Stimulated activated CD4-positive, alpha-beta T cell treated with anti-CD3 and anti-CD28 coated beads, Interleukin-1b, Interleukin-23, amount 100 ng/mL, for 4 hours (primary cell): ENCODE data around the gene SLC38A10.

ENCODE experiments used
- DNase-seq, 2 donors: peaks; one replicate each; pipeline ENCODE4 v3.0.0-alpha.2; 2020; ENCODE audit warnings: low read depth in 2 of 2

Gene SLC38A10

DNA sequence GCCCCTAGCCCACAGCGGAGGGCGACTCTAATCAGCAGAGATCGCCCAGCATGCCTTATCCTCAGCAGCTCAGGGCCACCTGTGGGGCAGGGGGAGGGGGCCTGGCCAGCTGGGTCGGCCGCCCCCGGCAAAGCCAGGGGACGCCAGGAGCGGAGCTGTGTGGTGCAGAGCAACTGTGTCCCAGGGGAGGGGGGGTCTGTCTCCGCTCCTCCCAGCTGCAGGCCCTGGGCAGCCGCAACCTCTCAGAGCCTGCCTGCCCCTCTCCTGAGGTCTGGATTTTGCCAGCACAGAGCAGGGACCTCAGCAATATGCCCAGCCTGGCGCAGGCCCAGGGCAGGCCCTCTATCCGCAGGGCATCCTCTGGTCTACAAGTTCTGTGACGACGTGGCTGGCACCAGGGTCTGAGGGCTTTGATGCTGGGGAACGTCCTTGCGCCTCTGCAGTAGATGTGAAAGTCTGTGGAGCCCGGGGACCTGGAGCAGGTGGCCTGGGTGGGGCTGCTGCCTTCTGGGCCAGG lies 36.5 kb upstream of the SLC38A10 start:
- DNase-seq: no peak

DNA sequence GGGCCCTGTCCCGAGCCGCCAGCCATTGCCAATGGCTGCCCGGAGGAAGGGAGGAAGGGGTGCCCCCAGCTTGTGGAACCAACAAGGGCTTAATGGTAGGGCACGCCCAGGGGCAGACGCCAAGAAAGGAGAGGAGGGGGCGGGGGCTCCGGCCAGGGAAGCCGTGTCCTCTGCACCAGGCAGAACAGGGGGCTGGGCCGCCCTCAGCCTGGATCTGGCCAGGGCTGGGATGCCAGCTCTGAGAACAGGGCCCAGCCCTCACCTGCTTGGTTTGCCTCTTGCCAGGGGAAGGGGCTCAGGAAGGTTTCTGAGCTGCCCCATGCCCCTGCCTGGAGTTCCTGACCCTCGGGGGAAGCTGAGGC lies 35.8 kb upstream of the SLC38A10 start:
- DNase-seq: no peak

DNA sequence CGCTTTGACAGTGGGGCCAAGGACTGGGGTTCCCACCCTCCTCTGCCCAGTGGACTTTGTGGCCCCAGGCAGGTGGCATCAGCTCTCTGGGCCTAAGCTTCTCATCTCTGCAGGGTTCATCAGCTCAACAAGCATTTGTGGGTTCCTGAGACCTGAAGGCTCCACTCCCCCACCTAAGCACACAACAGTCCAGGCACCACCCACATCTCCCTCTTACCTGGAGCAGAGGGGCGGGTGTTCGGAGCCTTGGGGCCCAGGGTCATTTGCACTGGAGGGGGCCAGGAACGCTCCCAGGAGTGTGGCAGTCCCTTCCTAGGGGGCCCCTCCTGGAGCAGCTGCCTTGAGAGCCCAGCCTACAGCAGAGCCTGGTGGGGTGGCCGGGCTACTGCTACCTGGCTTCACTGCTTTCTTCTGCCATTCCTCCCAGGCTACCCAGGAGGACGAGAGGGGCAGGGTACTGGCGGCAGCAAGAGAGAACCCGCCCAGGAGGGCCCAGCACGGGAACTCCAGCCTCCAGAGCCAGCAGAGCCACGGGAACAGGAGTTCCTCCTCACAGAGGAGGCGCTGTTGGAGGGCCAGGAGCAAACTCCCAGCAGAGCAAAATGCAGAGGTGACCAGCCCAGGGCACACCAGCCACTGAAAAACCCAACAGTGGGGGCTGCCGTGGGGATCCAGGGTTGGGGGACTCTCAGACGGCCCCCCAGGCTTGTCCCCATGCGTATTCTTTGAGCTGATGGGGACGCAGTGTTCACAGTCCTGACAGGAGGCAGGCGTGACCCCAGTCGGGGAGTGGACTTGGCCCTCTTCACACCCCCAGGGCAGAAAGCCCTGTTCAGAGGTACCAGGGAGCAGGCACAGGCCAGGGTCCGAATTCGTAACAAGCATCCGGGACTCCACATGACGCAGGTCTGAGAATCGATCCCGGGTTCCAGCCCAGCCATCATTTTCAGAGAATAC lies 35.1 kb upstream of the SLC38A10 start:
- DNase-seq: no peak

DNA sequence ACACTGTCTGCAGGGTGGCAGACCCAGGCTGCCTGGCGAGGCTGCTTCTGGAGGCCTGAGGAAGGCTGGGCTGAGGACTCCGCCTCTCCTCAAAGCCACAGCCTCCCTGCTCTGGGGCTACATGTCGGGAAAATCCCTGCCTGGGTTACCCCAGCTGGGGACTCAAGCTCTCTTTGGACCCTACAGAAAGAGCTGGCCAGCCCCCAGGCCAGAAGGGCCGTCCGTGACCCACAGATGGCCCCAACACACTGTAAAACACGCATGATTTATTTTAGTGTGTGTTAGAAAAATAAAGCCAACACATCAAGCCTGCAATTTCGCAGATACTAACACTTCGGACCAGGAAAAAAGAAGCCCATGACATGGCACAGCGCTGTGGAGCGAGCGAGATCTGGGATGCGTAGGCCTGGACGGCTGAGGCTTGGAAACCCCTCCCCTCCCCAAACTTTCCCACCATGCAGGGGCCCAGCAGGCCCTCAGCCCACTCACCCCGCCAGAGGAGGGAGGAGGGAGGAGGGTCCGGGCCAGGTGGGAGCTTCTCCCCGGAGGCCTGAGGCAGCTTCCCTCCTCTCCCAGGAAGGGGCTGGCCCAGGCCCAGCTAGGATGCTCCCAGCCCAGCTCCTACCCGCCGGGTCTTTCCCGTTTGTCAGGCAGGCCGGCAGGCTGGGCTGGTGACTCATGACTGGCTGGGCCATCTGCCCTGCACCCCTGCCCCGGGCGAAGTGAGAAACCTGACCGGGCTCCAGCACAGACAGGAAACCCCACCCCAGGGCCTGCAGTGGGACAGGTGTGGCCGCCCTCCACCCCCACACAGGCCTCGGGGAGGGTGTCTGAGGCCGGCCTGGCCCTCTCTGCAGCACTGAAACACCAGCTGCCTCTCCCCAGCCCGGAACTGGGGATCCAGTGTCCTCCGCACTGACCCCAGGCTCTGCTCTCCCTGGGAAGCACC lies 34.1 kb upstream of the SLC38A10 start:
- DNase-seq: no peak

DNA sequence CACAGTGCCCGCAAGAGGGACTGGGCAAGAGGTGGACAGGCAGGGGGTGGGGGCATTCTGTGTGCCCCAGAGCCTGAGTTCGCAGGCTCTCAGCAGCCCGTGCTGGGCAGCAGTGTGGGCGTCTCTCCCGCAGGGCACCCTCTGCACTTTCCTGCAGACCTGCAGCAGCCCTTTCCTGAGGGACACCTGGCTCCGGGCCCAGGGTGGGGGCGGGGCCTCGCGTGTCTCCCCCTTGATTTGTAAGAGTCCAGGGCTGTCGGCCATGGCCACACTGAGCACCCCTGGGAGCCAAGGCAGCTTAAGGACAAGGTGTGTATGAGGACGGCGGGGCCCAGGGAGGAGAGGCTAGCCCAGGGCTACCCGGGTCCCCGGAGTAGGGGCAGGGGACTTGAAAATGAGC lies 33.4 kb upstream of the SLC38A10 start:
- no peak for DNase-seq

DNA sequence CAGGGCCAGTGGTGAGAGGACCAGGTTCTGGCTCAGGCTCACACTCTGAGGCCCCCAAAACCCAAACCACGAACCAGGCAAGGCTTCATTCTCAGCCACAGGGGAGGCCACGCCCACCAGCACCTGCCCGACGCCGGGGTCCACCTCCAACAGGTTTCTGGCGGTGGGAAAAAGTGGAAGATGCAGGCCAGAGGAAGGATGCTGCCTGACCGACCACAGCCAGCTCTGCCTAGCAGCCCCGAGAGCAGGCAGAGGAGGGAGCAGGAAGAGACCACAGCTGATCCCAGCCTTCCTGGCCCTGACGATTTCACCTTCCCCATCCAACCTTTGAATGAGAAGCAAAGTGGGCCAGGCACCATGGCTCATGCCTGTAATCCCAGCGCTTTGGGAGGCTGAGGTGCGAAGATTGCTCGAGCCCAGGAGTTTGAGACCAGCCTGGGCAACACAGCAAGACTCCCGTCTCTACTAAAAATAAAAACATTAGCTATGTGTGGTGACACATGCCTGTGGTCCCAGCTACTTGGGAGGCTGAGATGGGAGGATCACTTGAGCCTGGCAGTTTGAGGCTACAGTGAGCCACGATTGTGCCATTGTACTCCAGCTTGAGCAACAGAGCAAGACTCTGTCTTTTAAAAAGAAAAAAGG lies 30.7 kb upstream of the SLC38A10 start:
- DNase-seq: no peak

DNA sequence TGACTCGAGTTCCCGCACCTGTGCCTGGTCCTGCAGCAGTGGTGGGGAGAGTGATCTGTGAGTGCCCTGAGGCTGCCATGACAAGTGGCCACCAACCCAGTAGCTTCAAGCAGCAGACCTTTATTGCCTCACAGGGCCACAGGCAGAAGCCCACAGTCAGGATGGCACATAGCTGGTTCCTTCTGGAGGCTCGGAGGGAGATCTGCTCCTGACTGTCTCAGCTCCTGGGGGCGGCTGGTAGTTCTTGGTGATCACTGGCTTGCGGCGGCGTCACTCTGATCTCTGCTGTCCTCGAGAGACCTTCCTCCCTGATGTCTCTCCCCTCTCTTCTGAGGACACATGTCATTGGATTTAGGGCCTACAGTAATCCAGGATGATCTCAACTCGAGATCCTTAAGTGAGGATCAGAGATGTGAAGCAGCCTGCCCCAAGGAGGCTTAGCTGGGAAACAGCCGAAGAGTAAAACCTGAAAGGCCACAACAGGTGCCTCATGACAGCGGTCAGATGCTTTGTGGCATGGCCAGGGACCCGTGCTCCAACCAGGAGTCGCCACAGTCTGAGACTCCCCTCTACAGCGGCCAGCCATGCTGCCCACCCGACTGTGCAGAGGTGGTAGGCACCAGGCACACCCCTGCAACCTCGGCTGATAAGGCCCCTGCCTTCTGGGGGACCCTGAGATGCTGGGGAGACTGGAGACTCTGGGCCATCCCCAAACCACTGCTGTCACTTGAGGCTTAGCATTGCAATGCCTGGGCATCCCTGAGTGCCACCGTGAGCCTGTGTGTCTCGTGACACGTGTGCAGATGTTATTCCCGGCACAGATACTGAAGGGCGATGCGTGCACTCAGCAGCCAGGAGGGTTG lies 30.0 kb upstream of the SLC38A10 start:
- no peak for DNase-seq

DNA sequence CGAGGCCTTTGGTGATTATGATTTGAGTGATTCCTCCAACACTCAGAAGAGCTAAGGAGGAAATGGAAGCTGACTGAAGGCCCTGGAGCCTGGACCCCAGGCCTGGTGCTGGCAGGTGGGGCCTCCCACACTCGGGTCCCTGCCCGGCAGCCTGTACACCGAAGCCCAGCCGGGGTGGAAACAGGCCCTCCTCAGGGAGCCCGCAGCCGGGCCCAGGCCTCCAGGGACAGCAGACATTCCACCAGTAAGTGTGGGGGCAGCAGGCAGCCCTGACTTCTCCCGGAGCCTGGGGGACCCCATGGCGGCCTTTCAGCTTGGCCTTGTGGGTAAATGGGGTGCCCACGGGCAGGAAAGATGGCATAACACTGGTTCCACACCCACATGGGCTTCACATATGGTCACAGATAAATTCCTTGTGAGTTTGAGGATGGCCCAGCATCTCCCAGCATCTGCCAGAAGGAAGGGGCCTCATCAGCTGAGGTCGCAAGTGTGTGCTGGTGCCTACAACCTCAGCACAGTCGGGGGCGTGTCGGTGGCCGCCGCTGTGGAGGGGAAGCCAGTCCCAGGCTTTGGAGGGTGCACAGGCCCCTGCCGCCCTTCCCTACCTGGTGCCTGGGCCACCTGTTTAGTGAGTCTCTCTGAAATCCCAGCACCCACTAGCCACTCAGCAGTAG lies 29.2 kb upstream of the SLC38A10 start:
- no peak for DNase-seq

DNA sequence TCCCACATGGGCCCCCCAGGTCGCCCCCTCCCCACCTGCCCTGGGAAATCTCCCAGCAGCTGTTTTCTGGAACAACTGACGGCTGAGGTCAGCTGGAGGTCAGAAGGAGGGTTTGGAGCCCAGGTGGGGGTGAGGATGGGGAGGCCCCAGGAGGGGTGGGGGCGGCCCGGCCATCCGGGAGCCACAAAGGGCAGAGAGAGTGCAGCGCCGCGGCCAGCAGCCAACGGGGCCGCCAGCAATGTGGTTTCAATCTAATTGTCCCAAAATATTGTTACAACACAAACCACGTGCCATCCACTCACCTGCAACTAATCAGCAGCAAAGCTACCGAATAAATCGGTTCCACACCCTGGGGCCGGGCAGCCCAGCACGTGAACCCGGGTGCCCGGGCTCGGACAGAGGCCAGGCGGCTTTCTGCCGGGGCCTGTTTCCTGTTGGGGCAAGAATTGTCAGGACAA lies 28.3 kb upstream of the SLC38A10 start:
- DNase-seq: no peak

DNA sequence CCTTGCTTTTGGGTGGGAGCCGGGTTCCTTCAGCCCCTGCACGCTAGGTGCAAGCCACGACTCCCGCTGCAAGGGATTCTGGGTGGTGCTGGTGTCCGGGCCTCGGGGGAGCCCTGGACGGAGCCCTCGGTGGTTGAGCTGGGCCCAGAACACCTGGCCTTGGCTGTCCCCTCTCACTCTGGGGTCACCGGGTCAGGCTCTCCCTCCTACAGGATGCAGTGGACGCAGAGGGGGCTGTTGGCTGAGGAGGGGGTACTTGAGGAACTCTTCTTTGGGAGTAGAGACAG lies 27.9 kb upstream of the SLC38A10 start:
- no peak for DNase-seq

DNA sequence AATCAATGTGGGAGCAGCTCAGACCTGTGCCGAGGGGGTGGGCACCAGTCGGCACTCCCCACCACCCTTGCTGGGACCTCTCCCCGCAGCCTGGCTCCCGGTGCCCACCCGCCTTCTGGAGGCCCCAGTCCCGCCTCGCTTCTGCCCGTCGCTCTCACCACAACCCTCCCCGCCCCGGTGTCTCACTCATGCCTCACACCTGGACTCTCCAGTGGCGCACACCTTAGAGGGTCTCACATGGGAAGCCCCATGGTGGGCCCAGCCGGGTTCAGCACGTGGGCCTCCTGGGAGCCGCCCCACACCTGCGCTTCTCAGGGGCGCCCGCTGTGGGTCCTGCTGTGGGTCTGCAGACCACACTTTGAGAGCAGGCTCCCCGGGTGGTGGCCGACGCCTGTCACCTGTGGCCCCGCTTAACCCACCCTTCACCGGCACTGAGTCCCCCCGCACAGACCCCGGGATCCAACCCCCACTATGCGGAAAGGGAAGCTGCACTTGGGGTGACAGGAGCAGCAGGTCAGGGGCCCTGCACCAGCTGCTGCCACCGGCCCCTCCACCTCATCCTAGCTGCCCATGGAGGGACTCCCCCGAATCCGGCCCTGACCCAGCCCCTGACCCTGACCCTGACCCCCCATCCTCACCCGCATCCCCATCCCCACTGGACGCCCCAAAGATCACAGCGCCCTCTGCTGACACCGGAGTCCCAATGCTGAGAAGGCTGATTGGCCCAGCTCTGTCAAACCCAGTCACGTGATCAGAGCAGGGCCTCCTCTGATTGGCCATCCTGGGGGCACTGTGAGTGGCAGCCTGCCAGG lies 27.4 kb upstream of the SLC38A10 start:
- DNase-seq: peak in 1 of 2 donors; percentile 24

DNA sequence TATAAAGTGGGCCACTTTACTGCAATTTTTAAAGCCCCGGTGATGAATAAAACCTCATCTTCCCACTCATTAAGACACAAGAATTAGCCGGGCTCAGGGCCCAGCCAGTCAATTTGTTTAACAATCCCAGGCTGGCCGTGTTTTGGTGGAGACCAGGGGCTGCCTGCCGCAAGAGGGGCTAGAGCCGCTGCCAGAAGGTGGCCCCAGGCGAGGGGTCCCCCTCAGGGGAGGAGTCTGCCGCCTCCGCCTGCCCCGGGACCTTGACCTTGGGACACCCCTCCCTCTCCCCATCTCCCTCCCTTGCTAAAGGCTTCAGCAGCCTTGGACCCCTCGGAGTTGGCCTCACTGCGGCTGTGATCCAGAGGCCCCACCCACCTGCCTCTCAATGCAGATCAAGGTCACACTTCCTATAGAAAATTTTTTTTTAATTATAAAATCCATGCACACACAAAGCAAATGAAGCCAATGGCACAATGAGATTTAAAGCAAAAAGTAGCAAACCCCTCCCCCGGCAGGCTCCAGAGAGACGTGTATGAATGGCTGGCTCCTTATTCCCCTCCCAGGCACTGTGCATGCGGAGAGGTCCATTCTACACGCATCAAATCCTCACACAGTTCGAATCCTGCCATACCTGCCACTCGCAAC lies 23.0 kb upstream of the SLC38A10 start:
- no peak for DNase-seq

DNA sequence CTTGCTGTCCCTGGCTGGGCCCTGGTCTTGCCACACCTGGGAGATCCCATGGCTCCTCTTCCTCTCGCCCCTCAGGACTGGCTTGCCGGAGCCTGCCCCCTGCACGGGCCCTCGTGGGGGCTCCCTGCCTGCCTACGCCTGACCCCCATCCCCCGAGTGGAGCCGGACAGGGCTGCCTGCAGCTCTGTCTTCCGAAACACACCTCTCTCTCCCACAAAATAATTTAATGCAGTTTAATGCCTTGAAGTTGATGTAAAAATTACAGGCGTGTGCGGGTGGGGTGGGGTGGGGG lies 22.4 kb upstream of the SLC38A10 start:
- no peak for DNase-seq

DNA sequence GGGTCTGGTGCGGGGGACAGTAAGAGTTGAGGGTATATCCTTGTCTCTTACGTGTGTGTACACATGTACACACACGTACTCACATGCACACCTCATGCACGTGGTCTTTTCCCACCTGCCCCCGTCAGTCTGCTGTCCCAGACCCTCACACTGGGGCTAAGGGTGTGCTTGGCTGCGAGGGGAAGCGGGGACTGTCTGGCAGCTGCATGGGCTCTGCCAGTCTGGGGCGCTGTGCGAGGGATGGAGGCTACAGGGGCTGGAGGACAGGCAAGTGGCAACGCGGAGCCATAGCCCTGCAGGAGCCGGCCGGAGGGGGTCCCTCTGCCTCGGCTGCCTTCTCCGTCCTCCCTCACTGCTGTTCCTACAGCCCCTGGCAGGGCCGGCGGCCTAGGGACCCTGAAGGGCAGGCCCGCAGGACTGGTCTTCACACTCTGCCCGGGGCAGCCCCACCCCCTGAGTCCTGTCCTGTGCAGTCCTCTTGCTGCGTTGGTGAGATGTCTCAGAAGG lies 20.8 kb upstream of the SLC38A10 start:
- no peak for DNase-seq

DNA sequence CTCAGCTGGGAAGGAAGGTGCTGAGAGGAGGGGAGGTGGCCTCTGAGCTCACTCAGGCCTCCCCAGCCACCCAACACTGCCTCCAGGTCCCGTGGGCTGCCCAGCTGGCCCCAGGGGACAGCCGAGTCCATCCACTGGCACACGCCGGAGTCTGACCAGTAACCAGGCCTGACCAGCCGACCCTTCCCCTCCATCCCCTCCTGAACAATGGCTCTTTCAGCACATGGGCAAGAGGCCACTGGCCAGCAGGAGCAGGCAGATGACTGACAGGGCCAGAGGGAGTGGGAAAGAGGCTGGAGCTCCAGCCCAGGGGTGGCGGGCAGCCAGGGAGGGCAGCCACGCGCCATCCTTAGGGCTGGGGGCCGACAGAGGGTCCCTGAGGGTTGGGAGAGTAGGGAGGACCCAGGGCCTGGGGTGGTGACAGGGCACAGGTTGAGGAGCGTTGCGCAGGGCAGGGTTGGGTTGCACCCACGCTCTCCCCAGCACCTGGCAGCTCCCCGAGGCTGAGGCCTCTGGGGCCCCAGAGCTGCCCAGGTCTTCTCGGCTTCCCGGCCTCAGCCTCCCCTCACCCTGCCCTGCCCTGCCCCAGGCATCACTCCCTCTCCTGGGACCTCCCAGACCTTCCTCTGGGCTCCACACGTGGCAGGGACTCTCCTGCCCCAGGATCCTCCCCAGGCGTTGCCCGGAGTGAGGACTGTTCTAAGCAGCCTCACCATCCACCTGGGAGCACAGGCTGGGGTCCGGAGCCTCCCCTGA lies 20.2 kb upstream of the SLC38A10 start:
- DNase-seq: no peak

DNA sequence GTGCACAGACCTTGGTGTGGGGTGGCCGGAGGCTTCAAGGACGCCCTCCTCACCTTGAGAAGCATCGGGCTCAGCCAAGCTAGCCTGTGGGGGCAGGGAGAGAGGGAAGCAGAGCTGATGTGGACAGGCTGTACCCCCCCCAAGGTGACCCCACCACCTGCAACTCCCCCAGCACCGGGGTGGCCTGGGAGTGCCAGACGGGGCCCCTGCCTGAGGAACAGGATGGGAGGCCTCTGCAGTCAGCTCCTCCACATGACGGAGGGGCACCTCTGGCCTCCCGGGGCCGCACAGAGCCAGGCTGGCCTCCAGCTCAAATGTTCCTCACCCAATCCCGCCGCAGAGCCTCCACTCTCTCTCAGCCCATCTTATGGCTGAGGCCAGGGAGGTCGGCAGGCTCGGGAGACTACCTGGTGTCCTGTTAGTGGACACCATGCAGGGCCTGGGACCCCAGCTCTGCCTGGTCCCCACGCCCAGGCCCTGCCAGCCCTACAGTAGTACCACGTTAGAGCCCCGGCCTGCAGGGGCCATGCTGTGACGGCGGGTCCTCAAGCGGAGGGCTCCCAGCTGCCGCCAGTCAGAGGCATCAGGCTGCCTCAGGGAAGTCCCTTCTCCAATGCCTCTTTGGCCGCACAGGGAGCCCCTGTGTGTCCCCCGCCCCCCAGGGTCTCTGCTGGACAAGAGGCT lies 19.4 kb upstream of the SLC38A10 start:
- no peak for DNase-seq

DNA sequence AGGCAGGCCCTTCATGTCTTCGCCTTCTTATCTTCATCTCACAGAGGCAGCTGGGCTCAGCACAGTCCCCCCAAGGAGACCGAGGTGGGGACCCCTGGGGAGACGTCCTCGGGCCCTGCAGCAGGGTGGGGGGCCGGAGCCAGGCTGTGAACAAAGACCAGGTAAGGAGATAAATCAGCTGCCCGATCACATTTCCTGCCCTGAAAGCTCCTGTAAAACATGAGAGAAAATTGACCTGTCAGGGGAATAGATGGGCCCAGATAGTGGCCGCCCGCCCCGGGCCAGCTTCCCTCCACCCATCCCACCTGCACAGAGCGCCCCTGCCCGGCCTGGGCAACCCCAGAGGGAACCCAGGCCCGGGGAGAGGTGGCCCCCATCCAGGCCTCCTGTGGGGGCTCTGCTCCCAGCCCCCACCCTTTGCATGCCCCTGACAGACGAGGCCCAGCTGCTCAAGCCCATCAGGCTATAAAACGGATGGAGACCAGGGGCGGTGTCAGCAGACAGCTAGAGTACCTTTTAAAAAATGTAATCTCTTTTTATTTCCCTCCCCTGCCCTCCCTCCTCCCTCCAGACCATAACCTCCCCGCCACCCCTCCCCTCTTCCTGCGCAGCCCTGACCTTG lies 18.8 kb upstream of the SLC38A10 start:
- no peak for DNase-seq
